Measurements from ENCODE around the gene CEMIP2.

GRCh38 chr9:71768388-71769174, at the start of gene CEMIP2:
- TF ChIP-seq CTCF (IDR thresholded peaks at IDR 0.05): no peak
- TF ChIP-seq PRRX2 (CRISPR knock-in tag; IDR thresholded peaks at IDR 0.05): no peak
- no peak for TF ChIP-seq GRHL2 (CRISPR knock-in tag; IDR thresholded peaks at IDR 0.05; ENCODE audit: insufficient replicate concordance, severe bottlenecking)
